ENCODE results near the gene AHI1. TPM values are rescaled to one million over a fixed set of nuclear protein-coding genes. Genes with fewer than 3 reads are reported as not detected.

The AHI1 gene
- total RNA-seq, 2 experiments from 2014 or later = 21.1 to 27.5 TPM

DNA sequence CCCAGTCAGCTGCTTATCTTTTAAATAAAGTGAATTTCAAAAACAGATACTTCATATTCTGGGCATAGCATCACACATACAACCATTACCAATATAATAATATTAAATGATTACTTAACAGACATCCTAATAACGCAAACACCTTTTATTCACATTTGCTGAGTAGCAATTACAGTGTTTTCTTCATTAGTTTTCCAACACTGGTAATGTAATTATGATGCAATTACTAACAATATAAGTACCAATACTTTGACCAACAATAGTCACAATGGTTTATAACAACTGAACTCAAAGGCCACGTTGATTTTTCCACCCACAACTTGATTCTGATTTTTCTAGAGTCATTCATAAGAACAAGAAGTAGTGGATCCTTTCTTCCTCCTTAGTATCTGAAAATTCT lies 212.4 kb downstream of the AHI1 start:
- Histone ChIP-seq H3K27ac (ENCODE audit: low read depth in 1 of 2, low read length in 2 of 2) (no peak overlapping the region), H3K27me3 (ENCODE audit: control insufficient read depth in 1 of 2, insufficient read depth in 2 of 2, low read length in 2 of 2) (no peaks in the 10 kb centered on the region), H3K9me3 (ENCODE audit: control insufficient read depth in 1 of 2, insufficient read depth in 1 of 2, low read length in 2 of 2) (no peaks in the 10 kb centered on the region), H3K4me3 (ENCODE audit: low read length) (no peak overlapping the region), H3K36me3 (ENCODE audit: insufficient read depth, low read length) (no peaks in the 10 kb centered on the region), H3K4me1 (ENCODE audit: insufficient read depth, low read length) (peaks cover 2% of the 10 kb centered on the region)
- Mint-ChIP-seq H3K27me3 (no peaks in the 10 kb centered on the region), H3K4me3 (no peak overlapping the region), H3K9me3 (no peaks in the 10 kb centered on the region), H3K36me3 (ENCODE audit: low read depth) (no peaks in the 10 kb centered on the region), H3K4me1 (ENCODE audit: low read depth) (no peaks in the 10 kb centered on the region), H3K27ac (no peak overlapping the region)
- ATAC-seq (ENCODE audit: poor library complexity) (no peak), DNase-seq (no peak)
- ChIA-PET POLR2A (no interaction called here), CTCF (no interaction called here)
- TF ChIP-seq, protein P1, sequence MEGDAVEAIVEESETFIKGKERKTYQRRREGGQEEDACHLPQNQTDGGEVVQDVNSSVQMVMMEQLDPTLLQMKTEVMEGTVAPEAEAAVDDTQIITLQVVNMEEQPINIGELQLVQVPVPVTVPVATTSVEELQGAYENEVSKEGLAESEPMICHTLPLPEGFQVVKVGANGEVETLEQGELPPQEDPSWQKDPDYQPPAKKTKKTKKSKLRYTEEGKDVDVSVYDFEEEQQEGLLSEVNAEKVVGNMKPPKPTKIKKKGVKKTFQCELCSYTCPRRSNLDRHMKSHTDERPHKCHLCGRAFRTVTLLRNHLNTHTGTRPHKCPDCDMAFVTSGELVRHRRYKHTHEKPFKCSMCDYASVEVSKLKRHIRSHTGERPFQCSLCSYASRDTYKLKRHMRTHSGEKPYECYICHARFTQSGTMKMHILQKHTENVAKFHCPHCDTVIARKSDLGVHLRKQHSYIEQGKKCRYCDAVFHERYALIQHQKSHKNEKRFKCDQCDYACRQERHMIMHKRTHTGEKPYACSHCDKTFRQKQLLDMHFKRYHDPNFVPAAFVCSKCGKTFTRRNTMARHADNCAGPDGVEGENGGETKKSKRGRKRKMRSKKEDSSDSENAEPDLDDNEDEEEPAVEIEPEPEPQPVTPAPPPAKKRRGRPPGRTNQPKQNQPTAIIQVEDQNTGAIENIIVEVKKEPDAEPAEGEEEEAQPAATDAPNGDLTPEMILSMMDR (IDR thresholded peaks at IDR 0.05) = no peak
- intact Hi-C loops (cut with DNase I, micrococcal nuclease) = no loop called here

DNA sequence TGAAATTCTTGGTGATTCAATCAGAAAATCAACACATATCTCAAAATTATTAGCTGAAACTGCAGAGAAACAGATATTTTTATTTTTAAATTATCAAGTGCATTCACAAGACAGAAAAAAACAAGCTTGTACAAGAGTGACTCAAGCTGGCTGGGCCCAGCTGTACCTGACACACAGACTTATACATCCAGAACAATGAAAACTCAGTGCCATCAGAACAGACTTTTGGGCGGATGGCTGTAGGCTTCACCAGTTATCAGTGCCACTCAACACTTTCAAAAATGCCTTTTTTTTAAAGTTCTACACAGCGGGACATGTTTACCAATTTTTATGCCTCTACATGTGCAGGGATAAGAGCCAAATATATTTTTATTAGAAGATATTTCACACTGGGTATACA lies 213.6 kb downstream of the AHI1 start:
- no peak for ATAC-seq (ENCODE audit: poor library complexity)
- H3K36me3 ChIP-seq (ENCODE audit: insufficient read depth, low read length) = no peaks in the 10 kb centered on the region
- no peaks in the 10 kb centered on the region for H3K9me3 ChIP-seq (ENCODE audit: control insufficient read depth in 1 of 2, insufficient read depth in 1 of 2, low read length in 2 of 2)
- no peaks in the 10 kb centered on the region for H3K27me3 ChIP-seq (ENCODE audit: control insufficient read depth in 1 of 2, insufficient read depth in 2 of 2, low read length in 2 of 2)
- Mint-ChIP-seq H3K9me3 (no peaks in the 10 kb centered on the region), H3K36me3 (ENCODE audit: low read depth) (no peaks in the 10 kb centered on the region), H3K27ac (no peak overlapping the region), H3K4me3 (no peak overlapping the region), H3K27me3 (no peaks in the 10 kb centered on the region), H3K4me1 (ENCODE audit: low read depth) (no peaks in the 10 kb centered on the region)
- no peak overlapping the region for H3K4me3 ChIP-seq (ENCODE audit: low read length)
- no peak overlapping the region for H3K27ac ChIP-seq (ENCODE audit: low read depth in 1 of 2, low read length in 2 of 2)
- TF ChIP-seq, protein P1 (IDR thresholded peaks at IDR 0.05) = no peak
- POLR2A ChIA-PET = no interaction called here
- H3K4me1 ChIP-seq (ENCODE audit: insufficient read depth, low read length) = peaks cover 2% of the 10 kb centered on the region
- intact Hi-C loops (cut with DNase I, micrococcal nuclease) = no loop called here
- CTCF ChIA-PET = no interaction called here
- no peak for DNase-seq

DNA sequence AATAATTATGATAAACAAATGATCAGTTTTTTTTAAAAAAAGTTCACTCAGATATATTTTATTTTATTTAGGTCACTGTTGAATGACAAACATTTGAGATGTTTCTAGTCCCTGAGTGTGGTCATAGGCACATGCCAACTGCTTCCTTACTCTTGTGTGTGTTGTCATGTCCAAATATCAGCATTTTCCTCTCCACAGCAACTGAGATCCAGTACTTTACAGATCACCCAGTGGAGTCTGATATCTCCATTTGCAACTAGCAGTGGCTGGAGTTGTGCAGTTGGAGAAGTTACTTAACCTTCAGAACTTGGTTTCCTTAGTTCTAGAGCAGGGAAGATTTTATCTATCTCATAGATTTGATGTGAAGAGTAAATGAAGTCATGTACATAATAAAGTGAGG lies 215.1 kb downstream of the AHI1 start:
- Mint-ChIP-seq H3K4me3 (no peak overlapping the region), H3K36me3 (ENCODE audit: low read depth) (no peaks in the 10 kb centered on the region), H3K27me3 (no peaks in the 10 kb centered on the region), H3K27ac (no peak overlapping the region), H3K4me1 (ENCODE audit: low read depth) (no peaks in the 10 kb centered on the region), H3K9me3 (no peaks in the 10 kb centered on the region)
- no peaks in the 10 kb centered on the region for H3K27me3 ChIP-seq (ENCODE audit: control insufficient read depth in 1 of 2, insufficient read depth in 2 of 2, low read length in 2 of 2)
- POLR2A ChIA-PET = no interaction called here
- CTCF ChIA-PET = interaction anchor here (1.2 kb wide), 1 partner anchor 40 kb away, joined by 3 read pairs; no protein-coding TSS in a partner anchor
- TF ChIP-seq, protein P1 (IDR thresholded peaks at IDR 0.05) = no peak
- no peak for ATAC-seq (ENCODE audit: poor library complexity)
- no peak overlapping the region for H3K4me3 ChIP-seq (ENCODE audit: low read length)
- intact Hi-C loops (cut with DNase I, micrococcal nuclease) = no loop called here
- no peaks in the 10 kb centered on the region for H3K36me3 ChIP-seq (ENCODE audit: insufficient read depth, low read length)
- no peak for DNase-seq
- no peaks in the 10 kb centered on the region for H3K9me3 ChIP-seq (ENCODE audit: control insufficient read depth in 1 of 2, insufficient read depth in 1 of 2, low read length in 2 of 2)
- no peak overlapping the region for H3K27ac ChIP-seq (ENCODE audit: low read depth in 1 of 2, low read length in 2 of 2)
- peaks cover 2% of the 10 kb centered on the region for H3K4me1 ChIP-seq (ENCODE audit: insufficient read depth, low read length)

Data from CD4-positive, alpha-beta T cell (primary cell).